ENCODE measurements around the gene PIK3R1.

DNA sequence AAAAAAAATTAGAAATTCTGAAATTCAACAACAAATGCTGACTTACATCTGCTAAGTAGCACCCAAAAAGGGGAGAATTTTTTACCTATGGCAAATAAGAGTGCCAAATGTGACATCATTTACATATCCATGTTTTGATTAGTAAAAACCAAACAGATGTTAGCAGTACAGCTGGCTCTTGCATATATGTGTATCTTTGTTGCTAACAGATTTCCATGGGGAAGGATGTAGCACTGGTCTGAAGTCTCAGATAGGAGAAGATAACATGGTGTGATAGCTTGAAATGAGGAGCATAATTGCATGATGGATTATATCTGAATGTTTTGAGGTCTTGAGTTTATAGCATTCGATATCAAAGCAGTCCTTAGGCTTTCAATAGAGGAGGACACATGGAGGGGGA lies 17.5 kb downstream of the PIK3R1 start:
- no peak for TF ChIP-seq FOXM1 (IDR thresholded peaks at IDR 0.05; ENCODE audit: borderline replicate concordance, low read depth)
- TF ChIP-seq, protein P1, sequence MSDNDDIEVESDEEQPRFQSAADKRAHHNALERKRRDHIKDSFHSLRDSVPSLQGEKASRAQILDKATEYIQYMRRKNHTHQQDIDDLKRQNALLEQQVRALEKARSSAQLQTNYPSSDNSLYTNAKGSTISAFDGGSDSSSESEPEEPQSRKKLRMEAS (IDR thresholded peaks at IDR 0.05), result no peak
- TF ChIP-seq, protein P2, sequence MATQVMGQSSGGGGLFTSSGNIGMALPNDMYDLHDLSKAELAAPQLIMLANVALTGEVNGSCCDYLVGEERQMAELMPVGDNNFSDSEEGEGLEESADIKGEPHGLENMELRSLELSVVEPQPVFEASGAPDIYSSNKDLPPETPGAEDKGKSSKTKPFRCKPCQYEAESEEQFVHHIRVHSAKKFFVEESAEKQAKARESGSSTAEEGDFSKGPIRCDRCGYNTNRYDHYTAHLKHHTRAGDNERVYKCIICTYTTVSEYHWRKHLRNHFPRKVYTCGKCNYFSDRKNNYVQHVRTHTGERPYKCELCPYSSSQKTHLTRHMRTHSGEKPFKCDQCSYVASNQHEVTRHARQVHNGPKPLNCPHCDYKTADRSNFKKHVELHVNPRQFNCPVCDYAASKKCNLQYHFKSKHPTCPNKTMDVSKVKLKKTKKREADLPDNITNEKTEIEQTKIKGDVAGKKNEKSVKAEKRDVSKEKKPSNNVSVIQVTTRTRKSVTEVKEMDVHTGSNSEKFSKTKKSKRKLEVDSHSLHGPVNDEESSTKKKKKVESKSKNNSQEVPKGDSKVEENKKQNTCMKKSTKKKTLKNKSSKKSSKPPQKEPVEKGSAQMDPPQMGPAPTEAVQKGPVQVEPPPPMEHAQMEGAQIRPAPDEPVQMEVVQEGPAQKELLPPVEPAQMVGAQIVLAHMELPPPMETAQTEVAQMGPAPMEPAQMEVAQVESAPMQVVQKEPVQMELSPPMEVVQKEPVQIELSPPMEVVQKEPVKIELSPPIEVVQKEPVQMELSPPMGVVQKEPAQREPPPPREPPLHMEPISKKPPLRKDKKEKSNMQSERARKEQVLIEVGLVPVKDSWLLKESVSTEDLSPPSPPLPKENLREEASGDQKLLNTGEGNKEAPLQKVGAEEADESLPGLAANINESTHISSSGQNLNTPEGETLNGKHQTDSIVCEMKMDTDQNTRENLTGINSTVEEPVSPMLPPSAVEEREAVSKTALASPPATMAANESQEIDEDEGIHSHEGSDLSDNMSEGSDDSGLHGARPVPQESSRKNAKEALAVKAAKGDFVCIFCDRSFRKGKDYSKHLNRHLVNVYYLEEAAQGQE (IDR thresholded peaks at IDR 0.05; ENCODE audit: low read depth), result no peak
- no peak for TF ChIP-seq TEAD4 (IDR thresholded peaks at IDR 0.05)
- TF ChIP-seq, protein P3, sequence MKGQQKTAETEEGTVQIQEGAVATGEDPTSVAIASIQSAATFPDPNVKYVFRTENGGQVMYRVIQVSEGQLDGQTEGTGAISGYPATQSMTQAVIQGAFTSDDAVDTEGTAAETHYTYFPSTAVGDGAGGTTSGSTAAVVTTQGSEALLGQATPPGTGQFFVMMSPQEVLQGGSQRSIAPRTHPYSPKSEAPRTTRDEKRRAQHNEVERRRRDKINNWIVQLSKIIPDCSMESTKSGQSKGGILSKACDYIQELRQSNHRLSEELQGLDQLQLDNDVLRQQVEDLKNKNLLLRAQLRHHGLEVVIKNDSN (IDR thresholded peaks at IDR 0.05), result no peak
- no peak for TF ChIP-seq NFIC (IDR thresholded peaks at IDR 0.05)
- no peak for TF ChIP-seq EP300 (IDR thresholded peaks at IDR 0.05; ENCODE audit: borderline replicate concordance)
- no peak for TF ChIP-seq RAD21 (IDR thresholded peaks at IDR 0.05; ENCODE audit: low read depth)
- TF ChIP-seq CEBPB (IDR thresholded peaks at IDR 0.05), result no peak
